Hematopoietic multipotent progenitor cell (in vitro differentiated cells): ENCODE results near the gene KLHL30. TPM values are rescaled to one million over a fixed set of nuclear protein-coding genes. Genes with fewer than 3 reads are reported as not detected.

ENCODE experiments used
- DNase-seq, 3 donors: peaks; one replicate each; pipeline ENCODE4 v3.0.0-alpha.2; 2011 to 2015; ENCODE audit warnings: low read depth in 2 of 3, low spot score in 2 of 3
- total RNA-seq: library from RNA; depleted of rRNA; stranded (reverse); fragments of >200 nt; gene quantifications from one replicate; pipeline ENCODE4 v1.2.3, GENCODE V29; 2012

The KLHL30 gene
- not detected for total RNA-seq

- DNase-seq, result no peak
These were observed at the start of gene KLHL30 for GRCh38 chr2:238138331-238139195. TSS of gene KLHL30 (plus strand) at chr2:238138668. CDS start at chr2:238140755, 2,087 bp downstream.

- DNase-seq, result no peak
These were observed 47.6 kb upstream of the KLHL30 start for GRCh38 chr2:238090887-238091286.

- no peak for DNase-seq
These were observed 46.9 kb upstream of the KLHL30 start for GRCh38 chr2:238091436-238092060.

GRCh38 chr2:238092486-238093035, 45.9 kb upstream of the KLHL30 start:
- no peak for DNase-seq

- DNase-seq, result no peak
These were observed 45.0 kb upstream of the KLHL30 start for GRCh38 chr2:238093181-238094140.

GRCh38 chr2:238094438-238095022, 43.9 kb upstream of the KLHL30 start:
- no peak for DNase-seq

GRCh38 chr2:238095143-238095542, 43.3 kb upstream of the KLHL30 start:
- DNase-seq, result no peak

- DNase-seq, result no peak
These were observed 42.0 kb upstream of the KLHL30 start for GRCh38 chr2:238096311-238097011.

GRCh38 chr2:238097201-238097987, 41.1 kb upstream of the KLHL30 start:
- DNase-seq, result no peak

- peak in 1 of 3 donors; percentile 39 for DNase-seq
These were observed 40.2 kb upstream of the KLHL30 start for GRCh38 chr2:238097988-238098871.

GRCh38 chr2:238098901-238099713, 39.4 kb upstream of the KLHL30 start:
- peak in 1 of 3 donors; percentile 44 for DNase-seq

GRCh38 chr2:238099714-238100048, 38.8 kb upstream of the KLHL30 start:
- no peak for DNase-seq

- DNase-seq, result peak in 1 of 3 donors; percentile 52
These were observed 38.2 kb upstream of the KLHL30 start, which contains the start of gene ESPNL for GRCh38 chr2:238100049-238100820. TSS of gene ESPNL (plus strand) at chr2:238100340. CDS start at chr2:238100420, 80 bp downstream.

GRCh38 chr2:238100821-238101771, 37.4 kb upstream of the KLHL30 start:
- no peak for DNase-seq
